Fibroblast of pulmonary artery (primary cell): Measurements from ENCODE around the gene ST6GAL1.
A peak's percentile ranks its signal among the peaks of the same experiment; 100 is the strongest.

Source experiments
- DNase-seq: peaks from one replicate; pipeline ENCODE4 v3.0.0-alpha.2; 2010; ENCODE audit warnings: low read depth
- H3K4me3 ChIP-seq: replicated peaks from 2 replicates; pipeline ENCODE4 v1.5.1; 2011; ENCODE audit warnings: low read depth, mild to moderate bottlenecking, control low read depth, low read length, moderate library complexity
- TF ChIP-seq, protein P1 (sequence below): IDR thresholded peaks from 2 replicates; pipeline ENCODE4 v1.5.1; 2011; ENCODE audit warnings: mild to moderate bottlenecking, control low read depth, low read length, inconsistent platforms; ENCODE audit errors: missing control alignments

The ST6GAL1 gene

DNA sequence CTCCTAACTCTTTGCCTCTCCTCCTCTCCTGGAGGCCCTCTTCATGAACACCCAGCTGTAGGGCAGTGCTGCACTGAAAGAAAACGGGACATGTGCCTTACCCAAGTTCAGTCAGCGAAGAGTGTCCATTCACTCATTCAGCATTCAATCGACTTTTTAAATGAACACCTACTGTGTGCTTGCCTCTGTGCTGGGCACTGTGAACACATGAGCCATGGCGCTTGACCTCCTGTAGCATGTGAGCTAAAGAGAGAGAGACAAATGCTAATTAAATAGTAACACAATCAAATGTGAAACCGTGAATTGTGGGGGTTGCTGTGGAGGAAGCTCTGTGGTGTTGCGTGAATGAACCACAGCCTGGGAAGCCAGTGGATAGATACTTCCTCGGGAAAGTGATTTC, 43.4 kb downstream of the ST6GAL1 start:
- TF ChIP-seq, protein P1, sequence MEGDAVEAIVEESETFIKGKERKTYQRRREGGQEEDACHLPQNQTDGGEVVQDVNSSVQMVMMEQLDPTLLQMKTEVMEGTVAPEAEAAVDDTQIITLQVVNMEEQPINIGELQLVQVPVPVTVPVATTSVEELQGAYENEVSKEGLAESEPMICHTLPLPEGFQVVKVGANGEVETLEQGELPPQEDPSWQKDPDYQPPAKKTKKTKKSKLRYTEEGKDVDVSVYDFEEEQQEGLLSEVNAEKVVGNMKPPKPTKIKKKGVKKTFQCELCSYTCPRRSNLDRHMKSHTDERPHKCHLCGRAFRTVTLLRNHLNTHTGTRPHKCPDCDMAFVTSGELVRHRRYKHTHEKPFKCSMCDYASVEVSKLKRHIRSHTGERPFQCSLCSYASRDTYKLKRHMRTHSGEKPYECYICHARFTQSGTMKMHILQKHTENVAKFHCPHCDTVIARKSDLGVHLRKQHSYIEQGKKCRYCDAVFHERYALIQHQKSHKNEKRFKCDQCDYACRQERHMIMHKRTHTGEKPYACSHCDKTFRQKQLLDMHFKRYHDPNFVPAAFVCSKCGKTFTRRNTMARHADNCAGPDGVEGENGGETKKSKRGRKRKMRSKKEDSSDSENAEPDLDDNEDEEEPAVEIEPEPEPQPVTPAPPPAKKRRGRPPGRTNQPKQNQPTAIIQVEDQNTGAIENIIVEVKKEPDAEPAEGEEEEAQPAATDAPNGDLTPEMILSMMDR, result no peak
- H3K4me3 ChIP-seq, result no peak overlapping the region
- no peak for DNase-seq

DNA sequence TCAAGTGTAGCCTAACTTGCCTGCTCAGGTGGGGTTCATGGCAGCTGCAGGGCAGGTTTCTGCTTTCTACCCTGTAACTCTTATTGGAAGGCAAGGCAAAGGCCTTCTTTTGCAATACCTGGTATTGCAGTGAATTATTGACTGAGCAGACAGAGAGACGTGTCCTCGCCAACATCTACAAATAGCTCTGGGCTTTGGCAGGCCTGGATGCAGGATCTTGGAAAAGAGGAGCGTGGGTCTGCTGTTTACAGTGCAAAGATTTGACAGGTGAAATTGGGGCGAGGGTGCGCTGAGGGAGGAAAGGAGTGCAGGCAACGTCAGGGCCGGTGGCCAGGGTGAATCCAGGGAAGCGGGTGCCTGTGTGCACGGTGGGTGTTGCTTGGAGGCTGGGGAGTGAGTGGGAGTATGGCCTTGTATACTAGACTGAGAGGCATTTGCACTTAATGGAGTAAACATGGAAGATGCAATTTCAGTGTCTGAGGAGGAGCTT, 44.5 kb downstream of the ST6GAL1 start:
- DNase-seq, result no peak
- no peak overlapping the region for H3K4me3 ChIP-seq
- TF ChIP-seq, protein P1, result no peak

DNA sequence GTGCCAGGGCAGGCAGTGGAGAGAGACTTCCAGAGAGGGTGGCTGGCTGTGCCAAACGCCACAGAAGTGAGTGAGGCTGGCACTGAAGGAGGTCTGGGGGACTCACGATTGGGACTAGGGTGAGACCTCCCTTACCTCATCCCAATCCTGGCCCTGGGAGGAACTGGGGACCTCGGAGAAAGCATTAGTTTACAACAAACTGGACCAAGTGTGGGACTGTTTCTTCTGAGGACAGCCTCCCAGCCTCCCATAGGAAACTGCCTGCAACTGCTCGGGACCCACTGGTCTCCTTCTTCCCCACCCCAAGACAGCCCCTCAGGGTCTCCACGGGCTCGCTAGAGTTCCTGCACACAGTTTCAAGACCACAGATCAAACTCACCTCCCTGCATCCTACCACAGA, 45.4 kb downstream of the ST6GAL1 start:
- TF ChIP-seq, protein P1, result no peak
- no peak overlapping the region for H3K4me3 ChIP-seq
- DNase-seq, result no peak

- H3K4me3 ChIP-seq, result no peak overlapping the region
- TF ChIP-seq, protein P1, result peak; percentile 21
- DNase-seq, result peak; percentile 81
Measured at GRCh38 chr3:186976837-186977750, 46.8 kb downstream of the ST6GAL1 start.

GRCh38 chr3:186978712-186979111, 48.4 kb downstream of the ST6GAL1 start:
- TF ChIP-seq, protein P1, result no peak
- H3K4me3 ChIP-seq, result no peak overlapping the region
- no peak for DNase-seq

DNA sequence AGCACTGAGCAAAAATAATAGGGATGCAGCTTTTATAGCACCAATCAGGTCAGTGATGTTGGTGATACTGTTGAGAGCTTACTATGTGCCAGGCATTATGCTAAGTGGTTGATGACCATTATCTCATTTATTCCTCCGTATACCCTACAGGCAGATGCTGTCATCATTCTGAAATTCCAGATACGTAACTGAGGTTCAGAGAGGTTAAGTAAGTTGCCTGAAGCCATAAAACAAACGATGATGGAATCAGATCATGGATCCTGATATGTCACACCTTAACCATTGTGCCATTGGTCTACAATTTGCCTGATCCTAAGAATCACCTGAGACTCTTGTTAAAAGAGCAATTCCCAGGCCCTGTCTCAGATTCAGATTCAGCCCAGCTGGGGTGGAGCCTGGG, 49.5 kb downstream of the ST6GAL1 start:
- TF ChIP-seq, protein P1, result no peak
- DNase-seq, result no peak
- H3K4me3 ChIP-seq, result no peak overlapping the region
